Stimulated activated CD8-positive, alpha-beta memory T cell treated with anti-CD3 and anti-CD28 coated beads, Interleukin-7, amount 100 ng/mL, for 4 hours (primary cell): ENCODE results near the gene LETM1.

ENCODE experiments used
- DNase-seq, 2 donors: peaks; one replicate each; pipeline ENCODE4 v3.0.0-alpha.2; 2020; ENCODE audit warnings: low read depth in 2 of 2

Gene LETM1

DNA sequence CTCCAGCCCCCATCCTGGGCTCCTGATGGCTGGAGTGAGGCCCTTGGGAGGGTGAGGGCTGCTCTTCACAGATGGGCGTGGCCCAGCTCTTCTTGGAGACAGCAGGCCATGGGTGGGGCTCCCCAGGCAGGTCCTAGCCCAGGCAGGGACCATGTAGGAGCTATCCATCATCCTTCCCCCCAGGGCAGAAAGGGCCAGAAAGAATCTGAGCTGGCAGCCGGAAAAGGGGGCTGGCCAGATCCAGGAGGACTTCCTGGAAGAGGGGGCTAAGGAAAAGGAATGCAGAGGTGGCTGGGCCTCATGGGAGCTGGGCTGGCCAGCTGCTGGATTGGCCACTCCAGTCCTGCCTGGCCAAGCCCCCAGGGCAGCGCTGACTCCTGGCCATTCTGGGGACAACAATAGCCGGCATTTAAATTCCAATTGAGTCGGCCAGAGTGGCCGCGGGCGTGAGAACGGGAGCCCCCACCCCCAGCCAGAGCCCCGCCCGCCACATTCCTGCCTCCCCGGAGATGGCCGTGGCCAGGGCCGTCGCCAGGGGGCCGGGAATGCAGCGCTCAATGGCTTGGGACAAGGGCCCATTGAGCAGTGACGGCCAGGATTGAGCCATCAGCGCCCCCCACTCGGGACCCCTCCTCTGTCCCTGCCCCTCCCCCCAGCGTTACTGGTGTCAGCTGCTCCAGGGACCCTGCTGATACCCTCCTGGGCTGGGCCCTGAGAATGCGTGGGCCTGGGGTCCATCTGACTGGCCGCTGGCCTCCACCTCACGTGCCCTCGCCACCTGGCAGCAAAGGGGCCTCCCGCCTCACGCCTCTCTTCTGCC is 77.9 kb downstream of the LETM1 start:
- DNase-seq = no peak

DNA sequence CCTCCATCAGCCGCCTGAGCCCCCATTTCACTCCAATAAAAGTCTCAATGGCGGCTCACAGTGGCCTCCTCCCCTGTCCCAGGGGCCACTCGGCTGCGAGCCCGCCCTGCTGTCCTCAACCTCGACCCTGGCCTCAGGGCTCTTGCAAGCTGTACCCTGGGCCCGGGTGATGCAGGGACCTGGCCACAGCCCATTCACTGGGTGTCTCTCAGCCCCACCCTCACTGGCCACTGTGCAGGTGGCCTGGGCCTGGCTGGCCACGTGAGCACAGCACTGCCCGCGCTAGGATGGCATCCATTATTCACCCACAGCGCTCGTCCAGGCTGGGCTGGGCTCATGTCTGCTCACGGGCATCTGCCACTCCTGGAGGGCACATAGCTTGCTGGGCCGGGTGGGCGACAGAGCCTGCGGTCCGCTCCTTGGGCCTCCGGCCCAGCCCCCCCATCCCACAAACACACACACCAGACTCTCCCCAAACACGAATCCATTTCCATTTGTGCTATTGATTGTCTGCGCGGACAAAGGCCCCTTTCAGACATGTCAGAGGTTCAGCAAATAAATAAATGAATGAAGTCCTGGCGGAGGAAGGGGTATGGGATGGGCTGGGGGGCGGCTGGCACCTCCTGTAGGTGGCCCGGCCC is 79.3 kb downstream of the LETM1 start:
- no peak for DNase-seq

DNA sequence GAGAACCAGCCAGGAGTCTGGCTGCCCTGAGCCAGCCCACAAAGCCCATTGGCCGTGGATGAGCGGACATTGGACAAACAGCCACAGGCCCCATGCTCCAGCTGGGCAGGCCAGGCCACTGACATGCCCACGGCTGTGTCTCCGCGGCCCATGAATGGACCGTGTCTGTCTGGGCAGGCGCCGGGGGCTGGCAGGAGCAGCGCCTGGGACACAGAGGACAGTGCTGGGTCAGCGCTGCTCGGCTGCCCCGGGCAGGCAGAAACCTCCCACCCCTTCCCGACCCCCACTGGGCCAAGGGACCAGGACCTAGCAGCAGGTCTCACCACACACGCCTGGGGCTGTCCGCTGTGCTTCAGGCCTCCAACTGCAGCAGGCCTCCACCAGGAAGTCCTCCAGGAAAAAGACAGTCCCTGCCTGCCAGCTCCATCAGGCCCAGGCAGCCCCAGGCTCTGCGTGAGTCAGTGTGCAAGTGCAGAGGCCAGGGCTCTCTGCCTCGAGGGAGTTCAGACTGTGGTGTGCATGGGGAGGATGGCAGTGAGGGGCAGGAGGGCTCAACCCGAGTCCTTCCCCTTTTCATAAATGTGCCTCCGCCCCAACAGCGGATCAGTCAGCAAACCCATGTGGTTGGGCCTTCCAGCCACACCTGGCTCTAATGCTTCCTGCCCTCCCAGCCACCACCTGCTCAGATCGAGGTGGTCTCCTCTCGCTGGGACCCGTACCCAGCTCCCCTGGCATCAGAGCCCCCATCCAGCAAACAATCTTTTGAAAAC is 80.0 kb downstream of the LETM1 start:
- no peak for DNase-seq

DNA sequence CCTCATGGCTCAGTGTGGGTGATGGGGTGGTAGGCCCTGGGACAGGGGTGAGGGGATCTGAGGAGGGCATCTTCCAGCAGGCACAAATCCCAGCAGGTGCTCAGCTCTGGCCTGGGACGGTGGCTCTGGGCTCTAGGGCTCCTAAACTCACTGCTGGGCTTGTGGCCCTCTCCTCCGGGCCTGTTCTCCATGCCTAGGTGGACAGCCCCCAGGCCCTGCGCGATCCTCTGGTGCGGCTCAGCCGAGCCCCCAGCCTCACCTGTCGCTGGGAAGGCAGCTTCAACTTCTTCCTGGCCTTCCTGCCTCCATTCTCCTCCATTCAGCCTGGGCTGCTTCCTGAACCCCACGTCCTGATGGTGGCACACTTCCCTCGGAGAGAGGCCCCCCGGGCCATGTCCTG is 82.2 kb downstream of the LETM1 start:
- DNase-seq = no peak

DNA sequence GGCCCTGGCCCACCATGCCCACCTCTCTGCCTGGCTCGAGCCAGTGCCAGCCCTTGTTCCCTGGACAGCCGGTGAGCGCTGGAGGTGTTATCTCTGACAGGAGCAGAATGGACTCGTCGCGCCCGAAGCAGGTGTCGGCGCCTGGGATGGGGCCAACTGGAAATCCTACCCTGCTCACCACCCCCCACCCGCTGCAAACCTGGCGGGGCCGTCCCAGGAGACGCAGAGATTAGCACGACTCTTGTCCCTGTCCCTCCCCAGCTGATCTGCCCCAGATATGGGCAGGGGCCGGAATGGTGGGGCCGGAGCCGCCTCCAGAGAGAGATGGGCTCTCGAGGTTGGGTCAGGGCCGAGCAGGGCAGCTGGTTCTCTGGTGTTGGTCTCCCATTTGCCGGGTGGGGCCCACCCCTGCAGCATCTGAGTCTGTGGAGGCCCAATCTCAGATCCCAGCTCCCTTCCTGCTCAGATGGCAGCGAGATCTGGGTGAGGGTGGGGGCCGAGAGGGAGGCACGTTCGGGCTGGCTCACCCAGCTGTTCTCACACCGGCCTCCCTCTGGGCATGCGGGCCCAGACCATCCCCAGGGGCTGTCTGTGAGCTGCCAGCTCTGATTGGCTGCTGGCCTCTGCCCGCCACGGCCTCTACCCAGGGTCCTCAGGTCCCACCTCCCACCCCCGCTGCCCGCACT is 83.0 kb downstream of the LETM1 start:
- no peak for DNase-seq

DNA sequence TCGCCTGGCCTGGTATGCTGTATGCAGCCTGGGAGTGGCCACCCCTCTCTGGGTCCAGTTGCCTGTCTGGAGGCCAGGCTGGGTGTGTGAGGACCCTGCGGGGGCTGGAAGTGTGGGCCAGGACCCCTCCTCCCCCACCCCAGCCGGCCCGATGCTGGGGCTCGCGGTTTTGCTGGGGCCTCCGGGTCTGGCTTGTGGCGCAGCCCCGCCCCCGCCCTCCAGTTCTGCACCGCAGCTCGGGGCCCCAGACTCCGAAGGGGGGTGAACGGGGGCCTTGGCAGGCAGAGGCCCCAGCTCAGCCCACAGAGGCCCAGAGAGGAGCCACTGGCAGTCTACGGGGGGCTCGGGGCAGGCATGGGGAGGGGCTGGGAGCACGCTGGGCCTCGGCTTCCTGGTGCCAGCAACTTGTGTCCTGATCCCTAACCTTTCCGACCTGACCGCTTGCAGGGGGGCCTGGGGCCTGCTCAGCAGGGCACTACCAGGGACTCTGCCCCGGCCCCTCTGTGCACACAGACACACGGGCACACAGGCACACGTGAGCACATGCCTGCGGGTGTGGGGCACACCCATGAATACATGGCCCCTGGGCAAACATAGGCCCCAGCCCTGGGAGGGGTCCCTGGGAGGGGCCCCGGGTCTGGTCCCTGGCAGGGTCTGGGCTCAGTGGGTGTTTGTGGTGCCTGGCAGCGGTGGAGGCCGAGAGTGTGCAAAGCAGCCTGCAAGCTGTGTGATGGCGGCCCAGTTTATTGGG is 84.2 kb downstream of the LETM1 start:
- no peak for DNase-seq

DNA sequence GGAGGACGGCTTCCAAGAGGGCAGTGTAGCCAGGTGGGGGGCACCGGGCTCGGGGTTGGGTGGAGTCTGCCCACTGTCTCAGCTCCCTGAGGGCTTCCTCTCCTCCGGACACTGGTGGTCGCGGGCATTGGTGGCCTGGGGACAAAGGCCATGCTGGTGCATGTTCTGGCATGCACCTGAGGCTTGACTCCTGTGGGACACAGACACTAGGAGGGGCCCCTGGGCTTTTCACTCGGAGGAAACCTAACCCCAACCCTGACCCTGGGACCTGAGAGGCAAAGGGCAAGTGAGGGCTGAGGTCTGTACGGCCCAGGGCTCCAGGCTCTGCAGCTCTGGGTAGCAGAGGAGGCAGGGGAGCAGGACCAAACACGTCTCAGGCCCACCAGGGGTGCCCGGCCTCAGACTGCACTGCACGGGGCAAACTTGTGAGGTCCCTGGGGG is 85.1 kb downstream of the LETM1 start:
- no peak for DNase-seq

DNA sequence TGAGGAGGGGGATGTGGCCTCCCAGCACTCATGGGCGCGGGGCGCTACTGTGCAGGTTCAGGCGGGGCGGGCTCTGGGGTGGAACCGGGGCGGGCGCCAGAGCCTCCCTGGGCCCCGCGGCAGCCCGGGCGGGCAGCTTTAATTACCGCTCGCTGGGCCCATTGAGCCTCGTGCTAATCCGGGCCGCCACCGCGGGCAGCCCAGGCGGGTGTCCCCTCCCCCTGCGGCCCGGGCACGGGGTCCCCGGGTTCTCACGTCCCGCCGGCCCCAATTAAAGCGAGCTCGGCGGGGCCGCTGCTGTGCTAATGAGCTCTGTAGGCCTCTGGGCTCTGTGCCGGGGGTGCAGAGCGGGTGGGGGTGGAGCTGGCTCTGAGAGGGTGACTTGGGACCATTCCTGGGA is 85.7 kb downstream of the LETM1 start:
- no peak for DNase-seq

DNA sequence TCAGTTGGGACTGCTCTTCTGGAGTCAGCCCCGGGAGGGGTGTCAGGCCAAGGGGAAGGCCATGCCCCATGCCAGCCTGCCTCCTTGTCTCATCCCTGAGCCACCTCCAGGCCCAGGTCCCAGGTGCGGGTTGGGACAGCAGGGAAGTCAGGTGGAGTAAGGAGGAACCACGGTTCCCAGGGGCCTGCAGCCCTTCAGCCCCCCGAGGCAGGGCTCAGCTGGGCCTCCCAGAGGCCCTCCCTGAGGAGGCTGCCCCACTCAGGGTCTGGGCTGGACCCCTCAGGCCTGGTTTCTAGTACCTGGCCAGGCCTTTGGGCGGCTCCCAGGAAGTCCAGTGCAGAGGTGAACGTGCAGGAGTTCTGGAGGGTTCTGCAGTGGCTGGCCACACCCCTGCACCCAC is 86.3 kb downstream of the LETM1 start:
- no peak for DNase-seq

DNA sequence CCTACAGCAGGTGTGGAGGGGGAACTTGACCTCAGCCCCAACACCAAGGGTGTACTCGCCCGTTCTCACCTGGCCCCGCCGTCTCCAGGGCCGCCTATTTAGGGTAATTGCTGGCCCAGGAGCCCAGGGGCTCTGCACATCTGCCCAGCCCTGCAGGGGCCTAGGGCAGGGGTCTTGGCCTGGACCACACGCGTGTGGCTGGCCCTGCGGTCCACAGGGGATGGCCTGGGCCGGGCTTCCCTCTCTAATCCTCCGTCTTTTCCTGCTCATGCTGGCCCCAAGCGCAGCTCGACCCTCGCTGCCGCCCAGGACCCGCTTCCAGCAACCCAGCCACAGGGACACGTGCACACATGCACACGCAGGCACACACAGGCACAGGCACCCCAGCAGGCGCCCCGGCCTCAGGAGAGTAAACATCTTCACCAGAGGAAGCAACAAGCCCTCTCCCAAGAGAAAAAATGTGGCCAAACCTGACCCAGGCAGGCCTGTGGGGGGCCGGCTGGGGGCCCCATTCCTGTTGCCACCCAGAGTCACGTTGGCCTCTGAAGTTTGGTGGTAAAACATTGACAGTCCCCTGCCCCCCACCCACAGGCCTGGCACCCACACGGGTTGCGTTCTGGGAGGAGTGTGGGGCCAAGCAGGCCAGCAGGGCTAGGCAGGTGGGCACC is 87.5 kb downstream of the LETM1 start:
- no peak for DNase-seq

DNA sequence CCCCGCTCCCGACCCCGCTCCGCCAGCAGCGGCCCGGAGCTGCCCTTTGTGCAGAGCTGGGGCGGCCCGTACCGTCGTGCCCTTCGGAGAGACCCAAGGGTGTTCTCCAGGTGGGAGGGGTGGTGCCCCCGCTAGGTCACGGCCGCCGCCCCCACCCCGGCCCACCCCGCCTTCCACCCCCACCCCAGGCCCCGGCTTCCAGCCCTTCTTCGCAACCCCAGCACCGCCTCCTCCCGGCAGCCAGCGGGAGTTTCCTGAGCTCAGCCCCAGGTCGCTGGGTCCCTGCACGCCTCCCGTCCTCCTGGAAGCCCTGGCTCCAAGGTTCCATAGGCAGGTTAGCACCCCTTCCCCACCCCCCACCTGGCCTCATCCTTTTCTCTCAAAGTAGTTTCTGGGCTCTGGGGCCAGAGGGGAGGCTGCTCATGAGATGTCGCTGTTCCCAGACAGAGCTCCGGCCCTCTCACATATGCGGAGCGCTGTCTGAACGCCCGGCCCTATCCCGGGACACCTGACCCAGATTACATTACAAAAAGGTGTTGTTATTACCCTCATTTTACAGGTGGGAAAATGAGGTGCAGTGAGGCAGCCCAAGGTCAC is 88.1 kb downstream of the LETM1 start:
- DNase-seq = no peak

DNA sequence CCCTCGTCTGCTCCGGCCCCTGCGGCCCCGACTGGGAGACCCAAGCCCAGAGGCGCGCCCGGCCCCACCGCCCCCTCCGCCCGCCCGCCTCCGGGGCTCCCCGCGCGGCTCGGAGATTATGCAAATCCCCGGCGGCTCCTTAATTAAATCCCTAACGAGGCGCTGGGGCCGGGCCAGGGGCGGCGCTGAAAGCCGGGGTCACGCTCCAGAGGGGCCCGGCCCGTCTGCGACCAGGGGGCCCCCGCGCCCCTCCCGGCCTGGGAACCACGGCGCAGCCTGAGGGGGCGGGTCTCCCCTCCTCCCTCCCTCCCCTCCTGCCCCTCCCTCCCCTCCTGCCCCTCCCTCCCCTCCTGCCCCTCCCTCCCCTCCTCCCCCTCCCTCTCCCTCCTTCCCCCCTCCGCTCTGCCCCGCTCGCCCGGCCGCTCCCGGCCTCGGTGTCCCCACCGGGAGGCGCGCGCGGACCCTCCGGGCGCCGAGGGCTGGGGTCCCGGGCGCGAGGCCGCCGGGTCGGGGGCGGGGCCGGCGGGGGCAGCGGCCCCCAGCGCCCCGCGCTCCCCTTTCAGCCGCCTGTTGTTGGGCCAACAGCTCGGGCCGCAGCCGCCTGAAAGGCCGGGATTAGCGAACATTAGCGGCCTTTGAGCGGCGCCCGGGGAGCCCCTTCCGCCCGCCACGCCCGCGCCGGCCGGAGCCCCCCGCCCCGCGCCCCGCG is 88.7 kb downstream of the LETM1 start:
- DNase-seq = no peak

DNA sequence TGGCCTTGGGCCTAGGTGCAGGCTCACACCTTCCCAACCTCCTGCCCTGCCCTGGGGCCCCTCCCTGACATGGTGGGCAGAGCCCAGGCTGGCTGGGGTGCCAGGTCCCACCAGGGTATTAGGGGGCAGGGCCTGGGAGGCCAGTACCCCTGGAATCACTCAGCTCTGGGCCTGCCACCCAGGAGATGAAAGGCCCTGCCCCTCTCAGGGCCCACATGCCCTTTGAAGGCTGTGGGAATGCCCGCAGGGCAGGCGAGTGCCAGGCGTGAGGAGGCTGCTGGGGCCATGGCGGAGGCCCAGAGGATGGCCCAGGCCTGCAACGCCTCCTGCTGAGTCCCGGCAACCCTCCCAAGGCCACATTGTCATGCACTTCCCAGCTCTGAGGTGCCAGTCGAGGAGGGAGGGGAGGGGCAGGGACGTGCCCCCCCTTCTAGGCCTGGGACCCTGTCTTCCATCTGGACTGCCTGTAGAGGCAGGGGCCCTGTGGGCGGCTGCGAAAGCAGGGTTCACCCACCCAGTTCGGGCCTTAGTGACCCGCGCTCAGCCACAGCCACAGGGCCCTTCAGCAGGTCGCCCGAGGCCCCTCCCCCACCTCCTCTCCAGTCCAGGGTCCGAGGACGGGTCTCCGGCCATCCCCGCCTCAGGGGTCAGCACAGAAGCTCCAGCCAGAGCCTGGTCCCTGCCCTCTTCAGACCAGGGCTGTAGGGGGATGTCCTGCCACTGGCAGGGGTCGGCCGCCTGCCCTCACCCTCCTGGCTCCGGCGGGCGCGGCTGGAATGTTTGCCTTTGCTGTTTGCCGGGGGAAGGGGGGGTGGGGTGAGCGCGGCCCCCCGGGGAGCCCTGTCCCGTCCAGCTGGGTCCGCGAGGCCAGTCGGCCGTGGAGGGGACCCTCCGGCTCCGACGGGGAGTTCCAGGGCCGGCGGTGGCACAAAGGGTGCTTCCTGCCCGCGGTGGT is 89.6 kb downstream of the LETM1 start:
- no peak for DNase-seq

DNA sequence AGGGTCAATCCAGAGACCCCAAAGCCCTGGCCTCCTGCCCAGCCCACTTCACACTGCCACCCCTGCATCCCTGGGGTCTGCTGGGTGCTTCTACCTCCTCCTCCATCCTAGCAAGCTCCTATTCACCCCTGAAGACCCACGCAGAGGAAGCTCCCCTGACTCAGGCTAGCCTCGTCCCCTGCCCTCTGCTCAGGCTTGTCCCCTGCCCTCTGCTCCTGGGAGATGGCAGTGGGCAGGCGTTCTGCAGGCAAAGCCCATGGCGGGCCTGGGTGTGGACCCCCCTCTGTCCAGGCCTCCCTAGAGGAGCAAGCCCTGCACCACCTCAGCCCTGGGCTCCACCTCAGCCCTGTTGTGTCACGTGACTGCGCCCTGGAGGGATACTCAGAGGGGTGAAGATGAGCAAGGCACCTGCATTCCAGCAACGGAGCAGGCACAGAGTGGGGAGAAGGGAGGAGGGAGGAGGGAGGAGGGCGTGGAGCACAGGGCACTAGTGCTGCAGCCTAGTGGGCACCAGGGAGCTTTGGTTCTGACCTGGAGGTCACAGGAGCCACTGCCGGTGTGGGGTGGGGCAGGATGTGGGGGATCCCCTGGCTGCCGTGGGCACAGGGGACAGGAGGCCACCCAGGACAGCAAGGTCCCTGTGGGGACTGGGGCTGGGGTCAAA is 90.4 kb downstream of the LETM1 start:
- DNase-seq = no peak

DNA sequence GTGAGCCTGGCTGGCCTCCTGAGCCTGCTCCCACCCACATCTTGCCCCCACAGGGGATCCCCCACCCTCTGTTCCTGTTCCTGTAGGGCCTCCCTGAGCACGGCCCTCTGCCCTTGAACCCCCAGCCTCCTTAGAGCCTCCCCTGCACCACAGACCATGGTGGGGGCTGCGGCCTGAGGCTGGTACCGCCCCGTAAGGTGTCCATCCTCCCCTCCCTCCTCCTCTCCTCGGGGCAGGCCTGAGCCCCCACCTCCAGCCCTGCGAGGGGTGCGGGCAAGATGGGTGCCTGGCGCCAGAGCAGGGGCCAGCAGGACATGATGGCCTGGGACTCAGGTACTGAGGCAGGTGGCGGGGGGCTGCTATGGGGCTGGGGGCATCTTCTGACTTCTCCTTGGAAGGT is 91.3 kb downstream of the LETM1 start:
- no peak for DNase-seq

DNA sequence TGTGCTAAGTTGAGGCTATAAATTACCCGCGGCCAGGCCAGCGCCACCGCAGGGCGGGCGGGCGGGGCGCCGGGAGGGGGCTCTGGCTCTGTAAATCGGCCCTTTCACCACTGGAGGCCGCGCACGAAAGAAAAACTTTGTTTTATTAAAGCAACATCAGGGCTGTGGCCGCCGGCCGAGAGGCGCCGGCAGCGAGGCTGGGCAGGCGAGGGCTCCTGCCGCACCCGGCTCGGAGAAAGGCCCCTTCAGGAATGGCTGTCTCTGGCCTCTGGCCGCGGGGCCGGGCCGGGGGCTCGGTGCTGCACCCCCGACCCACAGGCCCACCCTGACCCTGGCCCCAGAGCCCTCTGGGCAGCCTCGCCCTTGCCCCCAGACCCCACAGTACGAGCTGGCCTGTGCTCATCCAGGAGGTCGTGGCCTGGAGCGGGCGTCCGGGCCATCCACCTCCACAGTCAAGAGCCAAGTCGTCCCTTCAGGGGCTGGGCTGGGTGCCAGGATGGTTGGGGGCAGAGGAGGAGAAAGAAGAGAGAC is 92.3 kb downstream of the LETM1 start:
- no peak for DNase-seq

DNA sequence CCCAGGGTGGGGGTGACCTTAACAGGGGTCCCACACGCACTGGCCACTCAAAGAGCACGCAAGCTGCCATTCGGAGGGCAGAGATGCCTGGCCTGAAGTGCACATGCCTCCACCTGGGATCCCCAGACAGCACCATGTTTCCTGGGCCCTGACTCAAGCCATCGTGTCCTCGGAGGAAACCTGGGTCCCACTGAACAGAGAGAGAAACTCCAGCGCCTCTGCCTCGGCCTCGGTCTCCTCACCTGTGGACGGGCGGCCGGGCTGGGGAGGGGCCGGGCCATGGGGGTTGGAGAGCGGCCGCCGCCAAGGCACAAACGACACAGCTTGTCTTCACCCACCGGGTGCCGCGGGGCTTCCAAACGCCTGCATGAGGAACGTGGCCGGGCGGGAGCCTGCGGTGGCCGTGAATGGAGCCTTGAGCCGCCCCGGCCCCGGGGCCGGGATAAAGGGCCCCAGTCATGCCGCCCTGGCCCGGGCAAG is 92.8 kb downstream of the LETM1 start:
- DNase-seq = no peak
